Uterus (tissue), 2 donors: Measurements from ENCODE around the gene ITPKC.

Experiments
- CTCF ChIP-seq, 4 experiments: fragments of 200-600 bp in 2 of 4; fragments of 450-650 bp in 2 of 4; sonication (generic) in 2 of 4; IDR thresholded peaks; one replicate each; pipeline ENCODE4 v1.5.1; 2016 to 2019; ENCODE audit warnings: antibody characterized with exemption in 4 of 4, mild to moderate bottlenecking in 2 of 4, moderate library complexity in 1 of 4
- POLR2A ChIP-seq, 2 donors: fragments of 450-650 bp; IDR thresholded peaks; one replicate each; pipeline ENCODE4 v1.6.1; 2016; ENCODE audit warnings: antibody characterized with exemption in 2 of 2, mild to moderate bottlenecking in 1 of 2, moderate library complexity in 1 of 2

DNA sequence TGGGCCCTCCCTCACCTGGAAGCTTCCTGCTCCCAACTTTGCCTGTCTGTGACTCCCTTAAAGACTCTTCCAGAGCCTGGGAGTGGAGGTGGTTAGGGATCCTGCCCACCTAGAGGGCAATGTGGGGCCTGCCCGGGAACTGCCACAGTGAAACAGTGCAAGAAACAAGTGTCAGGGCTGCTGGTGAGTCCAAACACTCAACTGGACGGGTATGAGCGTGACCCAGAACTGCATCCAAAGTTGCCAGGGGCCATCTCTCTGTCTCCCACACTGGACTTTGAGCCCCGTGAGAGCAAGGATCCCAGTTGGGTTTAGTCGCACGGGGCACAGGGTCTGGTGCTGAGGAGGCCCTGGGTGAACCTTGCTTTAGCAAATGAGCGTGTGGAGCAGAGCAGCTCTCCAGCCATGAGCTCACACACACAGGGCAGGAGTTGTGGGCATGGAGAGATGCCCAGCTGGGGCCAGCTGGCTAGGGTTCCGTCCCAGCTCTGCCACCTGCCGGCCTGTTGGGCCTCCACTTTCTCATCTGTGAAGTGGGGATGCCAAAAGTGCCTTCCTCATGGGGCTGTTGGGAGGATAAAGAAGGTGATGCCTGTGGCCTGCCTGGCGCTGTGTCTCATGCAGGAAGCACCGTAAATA, 23.6 kb upstream of the ITPKC start:
- TF ChIP-seq CTCF (IDR thresholded peaks at IDR 0.05) (no peak), POLR2A (IDR thresholded peaks at IDR 0.05) (no peak)
